ENCODE results near the gene MGAT3.
"Not testable (repeated sequence)": the region's sequence is repeated elsewhere in the genome, so short reads cannot be mapped to it uniquely, and the experiment has no call there.

The MGAT3 gene

GRCh38 chr22:39502109-39502788, 45.4 kb downstream of the MGAT3 start, which contains the start of gene MIEF1:
TSS of gene MIEF1 (plus strand) at chr22:39502290. CDS start at chr22:39511295, 9,005 bp downstream.
- peaks cover 22 to 25% of the 10 kb centered on the region in 2 donors for H3K36me3 ChIP-seq (ENCODE audit: control insufficient read depth in 2 of 2, insufficient read depth in 2 of 2, low read length in 2 of 2)
- no peaks in the 10 kb centered on the region for H3K9me3 ChIP-seq (ENCODE audit: control insufficient read depth in 2 of 2, low read length in 2 of 2)
- H3K9ac ChIP-seq (ENCODE audit: low read length in 2 of 2) = peak within 1 kb of the TSS; percentile 84 to 89
- H3K4me1 ChIP-seq (ENCODE audit: control insufficient read depth, insufficient read depth, low read length) = peaks cover 38% of the 10 kb centered on the region
- H3K27me3 ChIP-seq (ENCODE audit: control insufficient read depth in 1 of 2, insufficient read depth in 2 of 2, low read length in 2 of 2) = no peaks in the 10 kb centered on the region
- H3K4me3 ChIP-seq (ENCODE audit: low read length in 2 of 2) = peak within 1 kb of the TSS; percentile 91 to 93
- H3K27ac ChIP-seq (ENCODE audit: low read length) = peak within 1 kb of the TSS; percentile 78

- peak overlapping the region; percentile 80 to 89 for H3K9ac ChIP-seq (ENCODE audit: low read length in 2 of 2)
- H3K4me3 ChIP-seq (ENCODE audit: low read length in 2 of 2) = peak overlapping the region; percentile 91 to 93
- peak overlapping the region; percentile 78 for H3K27ac ChIP-seq (ENCODE audit: low read length)
- no peaks in the 10 kb centered on the region for H3K9me3 ChIP-seq (ENCODE audit: control insufficient read depth in 2 of 2, low read length in 2 of 2)
- H3K27me3 ChIP-seq (ENCODE audit: control insufficient read depth in 1 of 2, insufficient read depth in 2 of 2, low read length in 2 of 2) = no peaks in the 10 kb centered on the region
- peaks cover 38% of the 10 kb centered on the region for H3K4me1 ChIP-seq (ENCODE audit: control insufficient read depth, insufficient read depth, low read length)
- peaks cover 24 to 28% of the 10 kb centered on the region in 2 donors for H3K36me3 ChIP-seq (ENCODE audit: control insufficient read depth in 2 of 2, insufficient read depth in 2 of 2, low read length in 2 of 2)
Observed at GRCh38 chr22:39502789-39503409, 46.1 kb downstream of the MGAT3 start.

- no peak overlapping the region for H3K27ac ChIP-seq (ENCODE audit: low read length)
- no peaks in the 10 kb centered on the region for H3K9me3 ChIP-seq (ENCODE audit: control insufficient read depth in 2 of 2, low read length in 2 of 2)
- peak overlapping the region; percentile 91 to 93 for H3K4me3 ChIP-seq (ENCODE audit: low read length in 2 of 2)
- H3K4me1 ChIP-seq (ENCODE audit: control insufficient read depth, insufficient read depth, low read length) = peaks cover 38% of the 10 kb centered on the region
- no peaks in the 10 kb centered on the region for H3K27me3 ChIP-seq (ENCODE audit: control insufficient read depth in 1 of 2, insufficient read depth in 2 of 2, low read length in 2 of 2)
- peaks cover 31 to 36% of the 10 kb centered on the region in 2 donors for H3K36me3 ChIP-seq (ENCODE audit: control insufficient read depth in 2 of 2, insufficient read depth in 2 of 2, low read length in 2 of 2)
- H3K9ac ChIP-seq (ENCODE audit: low read length in 2 of 2) = peak overlapping the region in 1 of 2 donors; percentile 89
Observed at GRCh38 chr22:39503630-39504029, 46.8 kb downstream of the MGAT3 start.

- peaks cover 38% of the 10 kb centered on the region for H3K4me1 ChIP-seq (ENCODE audit: control insufficient read depth, insufficient read depth, low read length)
- H3K27ac ChIP-seq (ENCODE audit: low read length) = no peak overlapping the region
- no peaks in the 10 kb centered on the region for H3K27me3 ChIP-seq (ENCODE audit: control insufficient read depth in 1 of 2, insufficient read depth in 2 of 2, low read length in 2 of 2)
- H3K36me3 ChIP-seq (ENCODE audit: control insufficient read depth in 2 of 2, insufficient read depth in 2 of 2, low read length in 2 of 2) = peaks cover 33 to 36% of the 10 kb centered on the region in 2 donors
- no peak overlapping the region for H3K4me3 ChIP-seq (ENCODE audit: low read length in 2 of 2)
- H3K9ac ChIP-seq (ENCODE audit: low read length in 2 of 2) = no peak overlapping the region
- H3K9me3 ChIP-seq (ENCODE audit: control insufficient read depth in 2 of 2, low read length in 2 of 2) = no peaks in the 10 kb centered on the region
Observed at GRCh38 chr22:39504071-39504470, 47.3 kb downstream of the MGAT3 start.

- H3K27ac ChIP-seq (ENCODE audit: low read length); H3K9me3 ChIP-seq (ENCODE audit: control insufficient read depth in 2 of 2, low read length in 2 of 2); H3K27me3 ChIP-seq (ENCODE audit: control insufficient read depth in 1 of 2, insufficient read depth in 2 of 2, low read length in 2 of 2); H3K9ac ChIP-seq (ENCODE audit: low read length in 2 of 2); H3K4me3 ChIP-seq (ENCODE audit: low read length in 2 of 2): not testable (repeated sequence)
- H3K36me3 ChIP-seq (ENCODE audit: control insufficient read depth in 2 of 2, insufficient read depth in 2 of 2, low read length in 2 of 2) = peaks cover 48 to 49% of the 10 kb centered on the region in 2 donors
- peaks cover 25% of the 10 kb centered on the region for H3K4me1 ChIP-seq (ENCODE audit: control insufficient read depth, insufficient read depth, low read length)
Observed at GRCh38 chr22:39507021-39507420, 50.2 kb downstream of the MGAT3 start.

GRCh38 chr22:39508393-39508792, 51.6 kb downstream of the MGAT3 start:
- H3K27me3 ChIP-seq (ENCODE audit: control insufficient read depth in 1 of 2, insufficient read depth in 2 of 2, low read length in 2 of 2) = no peaks in the 10 kb centered on the region
- no peak overlapping the region for H3K27ac ChIP-seq (ENCODE audit: low read length)
- H3K9me3 ChIP-seq (ENCODE audit: control insufficient read depth in 2 of 2, low read length in 2 of 2) = no peaks in the 10 kb centered on the region
- H3K4me3 ChIP-seq (ENCODE audit: low read length in 2 of 2) = no peak overlapping the region
- peaks cover 55 to 57% of the 10 kb centered on the region in 2 donors for H3K36me3 ChIP-seq (ENCODE audit: control insufficient read depth in 2 of 2, insufficient read depth in 2 of 2, low read length in 2 of 2)
- H3K4me1 ChIP-seq (ENCODE audit: control insufficient read depth, insufficient read depth, low read length) = peaks cover 18% of the 10 kb centered on the region
- no peak overlapping the region for H3K9ac ChIP-seq (ENCODE audit: low read length in 2 of 2)

GRCh38 chr22:39510529-39511149, 53.8 kb downstream of the MGAT3 start:
- no peak overlapping the region for H3K9ac ChIP-seq (ENCODE audit: low read length in 2 of 2)
- no peaks in the 10 kb centered on the region for H3K9me3 ChIP-seq (ENCODE audit: control insufficient read depth in 2 of 2, low read length in 2 of 2)
- no peak overlapping the region for H3K27ac ChIP-seq (ENCODE audit: low read length)
- H3K4me3 ChIP-seq (ENCODE audit: low read length in 2 of 2) = no peak overlapping the region
- peaks cover 13% of the 10 kb centered on the region for H3K4me1 ChIP-seq (ENCODE audit: control insufficient read depth, insufficient read depth, low read length)
- H3K27me3 ChIP-seq (ENCODE audit: control insufficient read depth in 1 of 2, insufficient read depth in 2 of 2, low read length in 2 of 2) = no peaks in the 10 kb centered on the region
- peaks cover 63 to 66% of the 10 kb centered on the region in 2 donors for H3K36me3 ChIP-seq (ENCODE audit: control insufficient read depth in 2 of 2, insufficient read depth in 2 of 2, low read length in 2 of 2)

GRCh38 chr22:39511226-39511625, 54.4 kb downstream of the MGAT3 start:
- H3K27me3 ChIP-seq (ENCODE audit: control insufficient read depth in 1 of 2, insufficient read depth in 2 of 2, low read length in 2 of 2) = no peaks in the 10 kb centered on the region
- H3K4me1 ChIP-seq (ENCODE audit: control insufficient read depth, insufficient read depth, low read length) = peaks cover 8% of the 10 kb centered on the region
- H3K4me3 ChIP-seq (ENCODE audit: low read length in 2 of 2) = no peak overlapping the region
- H3K9ac ChIP-seq (ENCODE audit: low read length in 2 of 2) = no peak overlapping the region
- no peak overlapping the region for H3K27ac ChIP-seq (ENCODE audit: low read length)
- H3K36me3 ChIP-seq (ENCODE audit: control insufficient read depth in 2 of 2, insufficient read depth in 2 of 2, low read length in 2 of 2) = peaks cover 58 to 63% of the 10 kb centered on the region in 2 donors
- no peaks in the 10 kb centered on the region for H3K9me3 ChIP-seq (ENCODE audit: control insufficient read depth in 2 of 2, low read length in 2 of 2)

GRCh38 chr22:39512026-39512425, 55.2 kb downstream of the MGAT3 start:
- H3K27ac ChIP-seq (ENCODE audit: low read length) = no peak overlapping the region
- H3K36me3 ChIP-seq (ENCODE audit: control insufficient read depth in 2 of 2, insufficient read depth in 2 of 2, low read length in 2 of 2) = peaks cover 55 to 59% of the 10 kb centered on the region in 2 donors
- peaks cover 7% of the 10 kb centered on the region for H3K4me1 ChIP-seq (ENCODE audit: control insufficient read depth, insufficient read depth, low read length)
- H3K27me3 ChIP-seq (ENCODE audit: control insufficient read depth in 1 of 2, insufficient read depth in 2 of 2, low read length in 2 of 2) = no peaks in the 10 kb centered on the region
- no peaks in the 10 kb centered on the region for H3K9me3 ChIP-seq (ENCODE audit: control insufficient read depth in 2 of 2, low read length in 2 of 2)
- H3K4me3 ChIP-seq (ENCODE audit: low read length in 2 of 2) = no peak overlapping the region
- H3K9ac ChIP-seq (ENCODE audit: low read length in 2 of 2) = no peak overlapping the region

- Histone ChIP-seq H3K27ac (ENCODE audit: low read length) (no peak overlapping the region), H3K27me3 (ENCODE audit: control insufficient read depth in 1 of 2, insufficient read depth in 2 of 2, low read length in 2 of 2) (no peaks in the 10 kb centered on the region), H3K4me3 (ENCODE audit: low read length in 2 of 2) (no peak overlapping the region), H3K9ac (ENCODE audit: low read length in 2 of 2) (no peak overlapping the region), H3K36me3 (ENCODE audit: control insufficient read depth in 2 of 2, insufficient read depth in 2 of 2, low read length in 2 of 2) (peaks cover 43 to 51% of the 10 kb centered on the region in 2 donors), H3K4me1 (ENCODE audit: control insufficient read depth, insufficient read depth, low read length) (peaks cover 12% of the 10 kb centered on the region), H3K9me3 (ENCODE audit: control insufficient read depth in 2 of 2, low read length in 2 of 2) (no peaks in the 10 kb centered on the region)
Observed at GRCh38 chr22:39513791-39514190, 57.0 kb downstream of the MGAT3 start.
